ENCODE measurements around the gene CATSPERB. TPM values are rescaled to one million over a fixed set of nuclear protein-coding genes. Genes with fewer than 3 reads are reported as not detected.

CATSPERB gene
- total RNA-seq, 2 donors from 2014 or later = 0.19 to 3.5 TPM

GRCh38 chr14:91731018-91731417 is 868 bp downstream of the CATSPERB start:
- no peak overlapping the region for H3K27ac ChIP-seq
- no peaks in the 10 kb centered on the region for H3K9me3 ChIP-seq
- no peaks in the 10 kb centered on the region for H3K36me3 ChIP-seq
- no peak for DNase-seq (ENCODE audit: low spot score)
- no peak overlapping the region for H3K4me3 ChIP-seq
- no peak for TF ChIP-seq CTCF (IDR thresholded peaks at IDR 0.05)
- H3K27me3 ChIP-seq = no peaks in the 10 kb centered on the region
- no peaks in the 10 kb centered on the region for H3K4me1 ChIP-seq

GRCh38 chr14:91729756-91730155 is 2.1 kb downstream of the CATSPERB start:
- H3K36me3 ChIP-seq = no peaks in the 10 kb centered on the region
- DNase-seq (ENCODE audit: low spot score) = no peak
- H3K4me3 ChIP-seq = no peak overlapping the region
- no peak overlapping the region for H3K27ac ChIP-seq
- TF ChIP-seq CTCF (IDR thresholded peaks at IDR 0.05) = no peak
- H3K27me3 ChIP-seq = no peaks in the 10 kb centered on the region
- H3K4me1 ChIP-seq = no peaks in the 10 kb centered on the region
- H3K9me3 ChIP-seq = no peaks in the 10 kb centered on the region

GRCh38 chr14:91728616-91729183 is 3.2 kb downstream of the CATSPERB start:
- H3K27ac ChIP-seq = no peak overlapping the region
- no peaks in the 10 kb centered on the region for H3K9me3 ChIP-seq
- H3K36me3 ChIP-seq = no peaks in the 10 kb centered on the region
- DNase-seq (ENCODE audit: low spot score) = no peak
- TF ChIP-seq CTCF (IDR thresholded peaks at IDR 0.05) = no peak
- no peaks in the 10 kb centered on the region for H3K27me3 ChIP-seq
- no peaks in the 10 kb centered on the region for H3K4me1 ChIP-seq
- H3K4me3 ChIP-seq = no peak overlapping the region

- no peak for TF ChIP-seq CTCF (IDR thresholded peaks at IDR 0.05)
- H3K4me1 ChIP-seq = no peaks in the 10 kb centered on the region
- no peaks in the 10 kb centered on the region for H3K9me3 ChIP-seq
- H3K27me3 ChIP-seq = no peaks in the 10 kb centered on the region
- no peaks in the 10 kb centered on the region for H3K36me3 ChIP-seq
- no peak for DNase-seq (ENCODE audit: low spot score)
- H3K27ac ChIP-seq = no peak overlapping the region
- no peak overlapping the region for H3K4me3 ChIP-seq
These were observed 4.8 kb downstream of the CATSPERB start for GRCh38 chr14:91727121-91727520.

GRCh38 chr14:91723501-91723900 is 8.4 kb downstream of the CATSPERB start:
- Histone ChIP-seq H3K9me3 (no peaks in the 10 kb centered on the region), H3K4me1 (no peaks in the 10 kb centered on the region), H3K27ac (no peak overlapping the region), H3K4me3 (no peak overlapping the region), H3K27me3 (no peaks in the 10 kb centered on the region), H3K36me3 (no peaks in the 10 kb centered on the region)
- no peak for DNase-seq (ENCODE audit: low spot score)
- no peak for TF ChIP-seq CTCF (IDR thresholded peaks at IDR 0.05)

- no peak for TF ChIP-seq CTCF (IDR thresholded peaks at IDR 0.05)
- no peaks in the 10 kb centered on the region for H3K9me3 ChIP-seq
- no peaks in the 10 kb centered on the region for H3K36me3 ChIP-seq
These were observed 9.5 kb downstream of the CATSPERB start for GRCh38 chr14:91722386-91722785.

More at GRCh38 chr14:91722386-91722785, 9.5 kb downstream of the CATSPERB start:
- H3K27me3 ChIP-seq = no peaks in the 10 kb centered on the region
- no peaks in the 10 kb centered on the region for H3K4me1 ChIP-seq
- H3K4me3 ChIP-seq = no peak overlapping the region
- H3K27ac ChIP-seq = no peak overlapping the region
- no peak for DNase-seq (ENCODE audit: low spot score)

Data from right atrium auricular region (tissue), 2 donors.